SK-N-SH treated with all-trans-retinoic acid at 6 μM for 48 hours (cell line): ENCODE measurements around the gene FOXK1.
"Not testable (repeated sequence)": the region's sequence is repeated elsewhere in the genome, so short reads cannot be mapped to it uniquely, and the experiment has no call there.

Experiments
- ATAC-seq: fragments of 200-7000 bp; cut with Tn5 transposase; 3 replicates; pipeline ENCODE4 v1.9.1; 2020; ENCODE audit warnings: mild to moderate bottlenecking, moderate library complexity
- ARNTL ChIP-seq: fragments of 450-650 bp; formaldehyde crosslinking; IDR thresholded peaks from 2 replicates; pipeline ENCODE4 v1.5.0; 2020; ENCODE audit warnings: low read depth, mild to moderate bottlenecking, moderate library complexity, borderline replicate concordance
- BACH2 ChIP-seq: fragments of 250-450 bp; sonication (Bioruptor Pico); IDR thresholded peaks from 2 replicates; pipeline ENCODE4 v1.9.0; 2021; ENCODE audit warnings: mild to moderate bottlenecking, borderline replicate concordance
- CSDC2 ChIP-seq: fragments of 250-450 bp; sonication (Bioruptor Pico); IDR thresholded peaks from 2 replicates; pipeline ENCODE4 v1.5.0; 2020; ENCODE audit warnings: mild to moderate bottlenecking, moderate library complexity
- CSRNP3 ChIP-seq: fragments of 250-450 bp; sonication (Bioruptor Pico); IDR thresholded peaks from 2 replicates; pipeline ENCODE4 v1.5.1; 2021; ENCODE audit warnings: mild to moderate bottlenecking, moderate library complexity
- ESRRG ChIP-seq: fragments of 250-450 bp; sonication (Bioruptor Pico); IDR thresholded peaks from 2 replicates; pipeline ENCODE4 v1.6.1; 2021; ENCODE audit warnings: mild to moderate bottlenecking
- GLIS3 ChIP-seq: fragments of 250-450 bp; sonication (Bioruptor Pico); IDR thresholded peaks from 2 replicates; pipeline ENCODE4 v1.5.0; 2020; ENCODE audit warnings: mild to moderate bottlenecking, moderate library complexity
- ISL1 ChIP-seq: fragments of 250-450 bp; sonication (Bioruptor Pico); IDR thresholded peaks from 2 replicates; pipeline ENCODE4 v2.1.2; 2022; ENCODE audit warnings: mild to moderate bottlenecking, moderate library complexity
- OSR1 ChIP-seq: fragments of 250-450 bp; sonication (Bioruptor Pico); IDR thresholded peaks from 2 replicates; pipeline ENCODE4 v1.8.0; 2022; ENCODE audit warnings: moderate library complexity, mild to moderate bottlenecking, inconsistent platforms
- PPARA ChIP-seq: fragments of 250-450 bp; sonication (Bioruptor Pico); IDR thresholded peaks from 2 replicates; pipeline ENCODE4 v1.5.0; 2020; ENCODE audit warnings: mild to moderate bottlenecking, borderline replicate concordance
- RARB ChIP-seq: fragments of 250-450 bp; sonication (Bioruptor Pico); IDR thresholded peaks from 2 replicates; pipeline ENCODE4 v1.8.0; 2021; ENCODE audit warnings: mild to moderate bottlenecking, moderate library complexity
- SNAI2 ChIP-seq: fragments of 250-450 bp; sonication (Bioruptor Pico); IDR thresholded peaks from 2 replicates; pipeline ENCODE4 v1.5.0; 2020; ENCODE audit warnings: mild to moderate bottlenecking, moderate library complexity
- TCF4 ChIP-seq: fragments of 250-450 bp; sonication (Bioruptor Pico); IDR thresholded peaks from 2 replicates; pipeline ENCODE4 v1.8.0; 2021; ENCODE audit warnings: mild to moderate bottlenecking, moderate library complexity, borderline replicate concordance
- TOX ChIP-seq: fragments of 250-450 bp; sonication (Bioruptor Pico); IDR thresholded peaks from 2 replicates; pipeline ENCODE4 v1.8.0; 2021; ENCODE audit warnings: mild to moderate bottlenecking, moderate library complexity, borderline replicate concordance
- TSHZ2 ChIP-seq: fragments of 250-450 bp; sonication (Bioruptor Pico); IDR thresholded peaks from 2 replicates; pipeline ENCODE4 v1.5.0; 2020; ENCODE audit warnings: mild to moderate bottlenecking, moderate library complexity
- ZC3H10 ChIP-seq: fragments of 250-450 bp; sonication (Bioruptor Pico); IDR thresholded peaks from 2 replicates; pipeline ENCODE4 v1.5.1; 2021; ENCODE audit warnings: mild to moderate bottlenecking, moderate library complexity
- ZFP30 ChIP-seq: fragments of 450-650 bp; formaldehyde crosslinking; IDR thresholded peaks from 2 replicates; pipeline ENCODE4 v1.5.0; 2022; ENCODE audit warnings: mild to moderate bottlenecking, moderate library complexity
- ZNF565 ChIP-seq: fragments of 450-650 bp; formaldehyde crosslinking; conservative IDR thresholded peaks from 2 replicates; pipeline ENCODE4 v1.5.0; 2020; ENCODE audit warnings: low read depth, mild to moderate bottlenecking, moderate library complexity
- ZNF70 ChIP-seq: fragments of 450-650 bp; formaldehyde crosslinking; IDR thresholded peaks from 2 replicates; pipeline ENCODE4 v1.5.0; 2020; ENCODE audit warnings: mild to moderate bottlenecking, moderate library complexity
- ZNF8 ChIP-seq: fragments of 450-650 bp; formaldehyde crosslinking; IDR thresholded peaks from 2 replicates; pipeline ENCODE4 v1.5.0; 2020; ENCODE audit warnings: mild to moderate bottlenecking, moderate library complexity
- TF ChIP-seq, protein P1 (sequence below): fragments of 250-450 bp; sonication (Bioruptor Pico); IDR thresholded peaks from 2 replicates; pipeline ENCODE4 v1.8.0; 2021; ENCODE audit warnings: low read depth, mild to moderate bottlenecking, moderate library complexity, borderline replicate concordance

FOXK1 gene

DNA sequence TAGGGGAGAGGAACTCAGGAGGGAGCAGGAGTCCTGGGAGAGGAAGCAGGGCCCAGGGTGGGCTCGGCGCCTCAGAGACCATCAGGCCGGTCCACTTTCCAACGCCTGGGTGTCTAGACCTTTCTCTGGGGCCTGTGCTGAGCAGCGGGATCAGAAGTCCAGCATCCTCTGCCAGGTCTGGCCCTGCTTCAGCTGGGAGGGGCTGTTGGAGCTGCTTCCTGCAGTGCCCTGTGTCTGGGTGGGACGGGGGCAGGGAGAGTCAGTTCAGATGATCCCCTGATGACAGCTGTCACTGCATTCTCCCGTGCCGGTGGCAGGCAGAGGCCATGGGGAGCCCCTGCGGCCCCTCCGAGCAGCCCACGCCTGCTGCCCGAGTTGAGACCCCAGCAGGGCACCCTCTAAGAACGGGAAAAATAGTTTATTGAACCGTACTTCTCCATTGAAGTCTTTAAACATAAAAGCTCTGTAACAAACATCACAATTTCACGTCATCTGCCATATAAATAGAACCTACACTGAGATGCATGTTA is 116.7 kb downstream of the FOXK1 start (continued):
- TF ChIP-seq ARNTL (CRISPR knock-in tag) (no peak), PPARA (CRISPR knock-in tag) (no peak)

GRCh38 chr7:4799508-4800268 is 117.6 kb downstream of the FOXK1 start:
- TF ChIP-seq ESRRG (no peak), ZNF565 (CRISPR knock-in tag) (no peak), PPARA (CRISPR knock-in tag) (no peak), TOX (CRISPR knock-in tag) (no peak), BACH2 (CRISPR knock-in tag) (no peak), ZNF8 (CRISPR knock-in tag) (no peak)
- no peak for ATAC-seq

DNA sequence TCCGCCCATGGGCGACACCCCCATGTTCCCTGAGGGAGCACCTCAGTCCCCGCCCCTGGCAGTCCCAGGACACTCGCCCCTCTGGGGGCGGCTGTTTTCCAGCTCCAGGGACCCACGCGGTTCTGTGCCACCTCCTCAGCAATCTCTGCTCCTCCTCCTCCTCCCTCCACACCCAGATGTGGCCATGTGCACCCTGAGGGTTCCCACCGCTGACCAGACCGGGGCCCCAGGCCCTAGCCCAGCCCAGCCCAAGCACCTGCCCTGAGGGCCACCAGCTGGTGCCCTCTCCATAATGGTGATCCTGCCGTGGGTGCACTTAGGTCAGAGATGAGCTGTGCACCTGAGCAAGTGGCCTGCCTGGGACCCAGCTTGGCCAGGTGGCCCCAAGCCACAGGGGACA is 118.4 kb downstream of the FOXK1 start:
- TF ChIP-seq GLIS3 (CRISPR knock-in tag) (no peak), ZNF8 (CRISPR knock-in tag) (no peak), ARNTL (CRISPR knock-in tag) (no peak), TOX (CRISPR knock-in tag) (no peak)
- TF ChIP-seq, all 23 proteins: peak for 0
- no peak; the same call in 2 of the 3 replicates for ATAC-seq

- TF ChIP-seq ZNF565 (CRISPR knock-in tag): no peak
- TF ChIP-seq, protein P1, sequence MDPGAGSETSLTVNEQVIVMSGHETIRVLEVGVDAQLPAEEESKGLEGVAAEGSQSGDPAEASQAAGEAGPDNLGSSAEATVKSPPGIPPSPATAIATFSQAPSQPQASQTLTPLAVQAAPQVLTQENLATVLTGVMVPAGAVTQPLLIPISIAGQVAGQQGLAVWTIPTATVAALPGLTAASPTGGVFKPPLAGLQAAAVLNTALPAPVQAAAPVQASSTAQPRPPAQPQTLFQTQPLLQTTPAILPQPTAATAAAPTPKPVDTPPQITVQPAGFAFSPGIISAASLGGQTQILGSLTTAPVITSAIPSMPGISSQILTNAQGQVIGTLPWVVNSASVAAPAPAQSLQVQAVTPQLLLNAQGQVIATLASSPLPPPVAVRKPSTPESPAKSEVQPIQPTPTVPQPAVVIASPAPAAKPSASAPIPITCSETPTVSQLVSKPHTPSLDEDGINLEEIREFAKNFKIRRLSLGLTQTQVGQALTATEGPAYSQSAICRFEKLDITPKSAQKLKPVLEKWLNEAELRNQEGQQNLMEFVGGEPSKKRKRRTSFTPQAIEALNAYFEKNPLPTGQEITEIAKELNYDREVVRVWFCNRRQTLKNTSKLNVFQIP: no peak
- no peak for TF ChIP-seq GLIS3 (CRISPR knock-in tag)
- no peak for TF ChIP-seq ARNTL (CRISPR knock-in tag)
- TF ChIP-seq SNAI2 (CRISPR knock-in tag): no peak
- no peak for TF ChIP-seq ZC3H10 (CRISPR knock-in tag)
- no peak for TF ChIP-seq ISL1 (CRISPR knock-in tag)
- ATAC-seq: no peak; the same call in 2 of the 3 replicates
These were observed 119.1 kb downstream of the FOXK1 start for GRCh38 chr7:4800926-4801838.

DNA sequence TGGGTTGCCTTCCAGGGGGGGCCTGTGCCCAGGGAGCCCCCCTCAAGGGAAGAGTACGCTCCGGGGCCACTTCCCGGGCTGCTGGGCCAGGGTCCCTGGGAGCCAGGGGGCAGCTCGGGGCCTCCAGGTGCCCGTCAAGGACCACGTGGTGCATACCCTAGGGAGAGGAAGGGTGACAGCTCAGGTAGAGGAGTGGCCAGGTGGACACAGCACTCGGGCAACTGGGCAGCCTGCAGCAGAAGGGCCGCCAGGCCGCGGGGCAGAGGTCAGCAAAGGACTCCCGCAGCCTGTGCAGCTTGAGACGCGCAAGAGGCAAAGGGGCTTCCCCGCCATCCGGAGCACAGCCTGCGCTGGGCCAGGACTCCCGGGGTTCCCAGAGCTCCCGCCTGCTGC is 119.7 kb downstream of the FOXK1 start:
- no peak for ATAC-seq
- TF ChIP-seq CSDC2 (CRISPR knock-in tag): no peak
- TF ChIP-seq RARB (CRISPR knock-in tag): no peak
- no peak for TF ChIP-seq SNAI2 (CRISPR knock-in tag)
- no peak for TF ChIP-seq TCF4 (CRISPR knock-in tag)
- TF ChIP-seq TOX (CRISPR knock-in tag): no peak
- TF ChIP-seq BACH2 (CRISPR knock-in tag): no peak
- TF ChIP-seq GLIS3 (CRISPR knock-in tag): no peak
- no peak for TF ChIP-seq PPARA (CRISPR knock-in tag)
- no peak for TF ChIP-seq ISL1 (CRISPR knock-in tag)
- TF ChIP-seq ZFP30 (CRISPR knock-in tag): no peak
- TF ChIP-seq TSHZ2 (CRISPR knock-in tag): no peak
- no peak for TF ChIP-seq ZNF8 (CRISPR knock-in tag)
- no peak for TF ChIP-seq ARNTL (CRISPR knock-in tag)
- no peak for TF ChIP-seq OSR1 (CRISPR knock-in tag)
- TF ChIP-seq, protein P1: no peak
- no peak for TF ChIP-seq CSRNP3 (CRISPR knock-in tag)
- TF ChIP-seq ESRRG: no peak
- TF ChIP-seq ZNF70 (CRISPR knock-in tag): no peak

- ATAC-seq: not testable (repeated sequence)
These were observed 120.5 kb downstream of the FOXK1 start for GRCh38 chr7:4802577-4802976.
